Measurements from ENCODE around the gene FEM1C. TPM values are rescaled to one million over a fixed set of nuclear protein-coding genes. Genes with fewer than 3 reads are reported as not detected.

FEM1C gene
- total and polyA plus RNA-seq, 2 experiments from 2014 or later = 4.7 to 21.6 TPM

- H3K4me1 Mint-ChIP-seq = peaks cover 14% of the 10 kb centered on the region
- Histone ChIP-seq H3K4me2 (no peak overlapping the region), H2AFZ (peak overlapping the region; percentile 94), H3K4me3 (no peak overlapping the region), H4K20me1 (replicated peaks; ENCODE audit: insufficient read depth) (no peaks in the 10 kb centered on the region), H3K27ac (ENCODE audit: low read depth) (no peak overlapping the region), H3K9me2 (ENCODE audit: insufficient read depth) (peaks cover 5% of the 10 kb centered on the region; the same call in 1 of the 2 replicates), H3K36me3 (ENCODE audit: insufficient read depth) (no peaks in the 10 kb centered on the region), H3K79me2 (replicated peaks; ENCODE audit: insufficient read depth) (no peaks in the 10 kb centered on the region), H3K27me3 (ENCODE audit: insufficient read depth) (no peaks in the 10 kb centered on the region), H3F3A (replicated peaks; ENCODE audit: low read depth) (no peaks in the 10 kb centered on the region), H3K4me1 (ENCODE audit: insufficient read depth) (peaks cover 11% of the 10 kb centered on the region)
- H3K27me3 Mint-ChIP-seq (ENCODE audit: insufficient read depth, low read depth, poor library complexity) = peaks cover 2% of the 10 kb centered on the region
- no peaks in the 10 kb centered on the region; the same call in 2 of the 3 replicates for H3K9me3 Mint-ChIP-seq
- H3K4me3 Mint-ChIP-seq = no peak overlapping the region
- DNase-seq (ENCODE audit: low spot score) (no peak), ATAC-seq (no peak; the same call in 2 of the 3 replicates)
- H3K27ac Mint-ChIP-seq = no peak overlapping the region
- TF ChIP-seq, protein P1, sequence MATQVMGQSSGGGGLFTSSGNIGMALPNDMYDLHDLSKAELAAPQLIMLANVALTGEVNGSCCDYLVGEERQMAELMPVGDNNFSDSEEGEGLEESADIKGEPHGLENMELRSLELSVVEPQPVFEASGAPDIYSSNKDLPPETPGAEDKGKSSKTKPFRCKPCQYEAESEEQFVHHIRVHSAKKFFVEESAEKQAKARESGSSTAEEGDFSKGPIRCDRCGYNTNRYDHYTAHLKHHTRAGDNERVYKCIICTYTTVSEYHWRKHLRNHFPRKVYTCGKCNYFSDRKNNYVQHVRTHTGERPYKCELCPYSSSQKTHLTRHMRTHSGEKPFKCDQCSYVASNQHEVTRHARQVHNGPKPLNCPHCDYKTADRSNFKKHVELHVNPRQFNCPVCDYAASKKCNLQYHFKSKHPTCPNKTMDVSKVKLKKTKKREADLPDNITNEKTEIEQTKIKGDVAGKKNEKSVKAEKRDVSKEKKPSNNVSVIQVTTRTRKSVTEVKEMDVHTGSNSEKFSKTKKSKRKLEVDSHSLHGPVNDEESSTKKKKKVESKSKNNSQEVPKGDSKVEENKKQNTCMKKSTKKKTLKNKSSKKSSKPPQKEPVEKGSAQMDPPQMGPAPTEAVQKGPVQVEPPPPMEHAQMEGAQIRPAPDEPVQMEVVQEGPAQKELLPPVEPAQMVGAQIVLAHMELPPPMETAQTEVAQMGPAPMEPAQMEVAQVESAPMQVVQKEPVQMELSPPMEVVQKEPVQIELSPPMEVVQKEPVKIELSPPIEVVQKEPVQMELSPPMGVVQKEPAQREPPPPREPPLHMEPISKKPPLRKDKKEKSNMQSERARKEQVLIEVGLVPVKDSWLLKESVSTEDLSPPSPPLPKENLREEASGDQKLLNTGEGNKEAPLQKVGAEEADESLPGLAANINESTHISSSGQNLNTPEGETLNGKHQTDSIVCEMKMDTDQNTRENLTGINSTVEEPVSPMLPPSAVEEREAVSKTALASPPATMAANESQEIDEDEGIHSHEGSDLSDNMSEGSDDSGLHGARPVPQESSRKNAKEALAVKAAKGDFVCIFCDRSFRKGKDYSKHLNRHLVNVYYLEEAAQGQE (IDR thresholded peaks at IDR 0.05; ENCODE audit: unreplicated experiment) = no peak
- TF ChIP-seq ETS1 (IDR thresholded peaks at IDR 0.05) (no peak), CTCF (conservative IDR thresholded peaks at IDR 0.05; ENCODE audit: low read depth in 2 of 2) (no peak), POLR2AphosphoS5 (IDR thresholded peaks at IDR 0.05; ENCODE audit: low read depth) (no peak), EZH2phosphoT487 (IDR thresholded peaks at IDR 0.05; ENCODE audit: unreplicated experiment) (no peak), CREB1 (CRISPR knock-in tag; IDR thresholded peaks at IDR 0.05; ENCODE audit: low read depth) (no peak), NANOG (IDR thresholded peaks at IDR 0.05; ENCODE audit: borderline replicate concordance) (no peak), STAT1 (IDR thresholded peaks at IDR 0.05; ENCODE audit: unreplicated experiment) (no peak), EZH2 (IDR thresholded peaks at IDR 0.05; ENCODE audit: low read depth, unreplicated experiment) (no peak)
- H3K36me3 Mint-ChIP-seq (ENCODE audit: low read depth) = no peaks in the 10 kb centered on the region
Measured at GRCh38 chr5:115494570-115495289, 49.8 kb downstream of the FEM1C start.

All from GM23338 (cell line).